DOHH2 (cell line): Measurements from ENCODE around the gene SLC9A6.

ENCODE experiments used
- CTCF ChIP-seq: fragments of 200-600 bp; sonication (generic); IDR thresholded peaks from one replicate; pipeline ENCODE4 v1.5.1; 2014; ENCODE audit warnings: antibody characterized with exemption, mild to moderate bottlenecking, low read depth, low read length; ENCODE audit not compliant: poor library complexity, severe bottlenecking
- EZH2phosphoT487 ChIP-seq: fragments of 200-600 bp; sonication (generic); IDR thresholded peaks from 2 replicates; pipeline ENCODE4 v1.6.1; 2017; ENCODE audit warnings: borderline replicate concordance, mild to moderate bottlenecking, antibody characterized with exemption, low read length, moderate library complexity, mixed read lengths

- no peak for TF ChIP-seq CTCF
- TF ChIP-seq EZH2phosphoT487, result no peak
These were observed 74.1 kb downstream of the SLC9A6 start for GRCh38 chrX:136059350-136059749.
